GM19324 (cell line): ENCODE results near the gene CHRNB4.

Source experiments
- ATAC-seq: cut with Tn5 transposase; IDR thresholded peaks from one replicate; pipeline ENCODE4 v1.9.1; 2021; ENCODE audit warnings: mild to moderate bottlenecking, moderate library complexity; ENCODE audit not compliant: unreplicated experiment, low FRiP score

CHRNB4 gene

DNA sequence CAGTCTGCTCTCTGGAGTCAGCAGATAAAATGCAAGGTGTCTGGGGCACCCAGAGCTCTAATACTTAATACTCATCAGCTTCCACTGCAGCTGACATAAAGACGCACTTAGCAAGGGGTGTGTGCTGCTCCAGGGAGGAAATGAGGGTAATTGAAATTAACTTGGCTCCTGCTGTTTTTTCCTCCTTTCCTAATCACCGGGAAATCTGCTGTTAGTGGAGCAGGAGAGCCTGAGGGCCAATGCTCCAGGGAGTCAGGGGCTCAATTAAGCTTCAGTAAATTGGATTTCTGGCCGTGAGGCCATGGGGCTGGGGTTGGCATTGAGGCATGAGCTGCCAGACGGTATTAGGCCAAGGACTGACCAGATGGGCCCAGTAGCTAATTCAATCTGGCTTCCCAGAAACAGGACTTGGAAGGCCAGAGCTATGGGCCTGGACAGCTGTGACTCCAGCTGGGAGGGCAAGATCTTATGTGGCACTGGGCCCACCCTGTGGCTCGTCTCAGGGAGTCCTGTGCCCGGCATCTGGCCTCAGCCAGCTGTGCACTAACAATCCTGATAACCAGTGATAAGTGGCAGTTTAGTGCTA lies 30.7 kb upstream of the CHRNB4 start:
- no peak for ATAC-seq

DNA sequence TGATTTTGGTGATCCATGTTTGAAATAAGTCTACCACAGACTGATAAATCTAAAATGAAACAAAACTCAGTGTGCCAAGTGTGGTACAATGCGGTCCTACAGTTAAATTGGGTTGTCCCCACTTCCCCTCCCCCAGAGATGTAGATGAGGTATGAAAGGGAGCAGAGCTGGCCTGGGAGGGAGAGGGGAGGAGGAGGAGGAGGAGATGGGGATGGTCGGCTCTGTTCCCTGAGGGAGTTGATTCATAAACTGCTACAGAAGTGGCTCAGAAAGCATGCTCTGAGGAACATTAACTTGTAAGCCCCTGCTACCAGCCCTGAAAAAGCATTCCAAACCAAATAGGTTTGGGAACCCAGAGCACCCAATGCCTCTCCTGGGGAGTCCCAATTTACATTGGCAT lies 28.0 kb upstream of the CHRNB4 start:
- ATAC-seq = no peak

DNA sequence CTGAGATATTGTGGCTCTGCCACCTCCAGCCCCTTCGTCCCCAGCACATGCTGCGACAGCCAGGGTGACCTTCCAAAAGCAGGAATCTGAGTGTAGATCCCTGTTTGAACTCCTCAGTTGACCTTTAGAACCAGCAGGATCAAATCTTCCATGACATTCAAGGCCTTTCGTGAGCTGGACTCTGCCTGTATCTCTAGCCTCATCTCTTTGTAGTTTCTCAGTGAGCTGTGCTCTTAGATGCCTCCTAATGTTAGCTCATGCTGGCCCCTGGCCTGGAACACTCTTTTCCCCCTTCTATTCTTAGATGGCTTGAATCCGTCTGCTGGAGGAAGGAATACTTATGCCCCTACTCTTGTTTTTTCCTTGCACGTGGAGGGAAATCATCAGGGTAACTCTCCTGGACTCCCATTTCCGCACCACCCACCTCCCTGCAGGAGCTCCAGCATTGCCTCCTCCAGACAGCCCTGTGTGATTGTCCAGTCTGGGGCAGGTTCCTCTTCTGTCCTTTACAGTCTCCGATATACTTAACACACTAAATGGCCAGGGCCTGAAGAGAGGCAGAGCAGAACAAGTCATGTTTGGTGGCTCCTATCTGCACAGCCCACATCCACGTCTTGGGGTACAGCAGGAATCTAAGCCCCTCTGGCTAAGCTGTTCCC lies 26.7 kb upstream of the CHRNB4 start:
- ATAC-seq = no peak

DNA sequence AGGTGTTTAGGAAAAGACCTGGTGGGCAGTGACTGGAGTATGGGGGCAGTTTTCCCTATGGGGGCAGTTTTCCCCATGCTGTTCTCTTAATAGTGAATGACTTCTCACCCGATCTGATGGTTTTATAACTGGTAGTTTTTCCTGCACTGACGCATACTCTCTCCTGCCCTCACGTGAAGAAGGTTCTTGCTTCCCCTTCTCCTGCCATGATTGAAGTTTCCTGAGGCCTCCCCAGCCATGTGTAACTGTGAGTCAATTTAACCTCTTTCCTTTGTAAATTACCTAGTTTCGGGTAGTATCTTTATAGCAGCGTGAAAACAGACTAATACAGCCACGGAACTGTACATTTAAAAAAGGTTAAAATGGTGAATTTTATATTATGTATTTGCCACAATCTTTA lies 25.0 kb upstream of the CHRNB4 start:
- no peak for ATAC-seq

DNA sequence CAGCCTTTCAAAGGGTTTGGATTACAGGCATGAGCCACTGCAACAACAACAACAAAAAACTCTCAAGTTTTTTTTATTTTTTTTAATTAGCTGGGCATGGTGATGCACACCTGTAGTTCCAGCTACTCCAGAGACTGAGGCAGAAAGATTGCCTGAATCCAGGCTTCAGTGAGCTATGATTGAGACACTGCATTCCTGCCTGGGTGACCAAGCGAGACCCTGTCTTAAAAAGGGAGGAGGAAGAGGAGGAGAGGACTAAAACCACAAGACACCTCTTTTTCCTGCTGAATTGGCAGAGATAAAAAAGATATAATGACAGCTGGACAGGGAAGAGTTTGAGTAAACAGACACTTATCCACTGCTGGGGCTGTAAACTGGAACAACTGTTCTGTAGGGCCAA lies 22.7 kb upstream of the CHRNB4 start:
- ATAC-seq = no peak

DNA sequence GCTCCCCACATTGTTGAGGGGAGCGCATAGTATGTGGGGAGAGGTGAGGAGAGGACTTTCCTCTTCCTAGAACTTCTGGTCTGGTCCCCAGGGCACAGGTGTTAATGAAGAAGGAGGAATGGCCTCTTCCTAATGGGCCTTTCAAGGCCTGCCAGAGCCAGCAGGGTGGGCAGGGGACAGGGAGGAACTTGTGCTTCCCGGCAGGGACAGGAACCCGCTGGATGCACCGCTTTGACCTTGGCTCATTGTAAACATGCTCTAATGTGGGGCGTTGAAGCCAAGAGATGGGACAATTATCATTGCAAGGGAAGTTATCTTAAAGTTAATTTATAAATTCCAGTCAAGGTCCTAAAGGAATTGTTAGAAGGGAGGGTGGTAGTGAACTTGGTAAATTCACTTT lies 21.0 kb upstream of the CHRNB4 start:
- no peak for ATAC-seq

DNA sequence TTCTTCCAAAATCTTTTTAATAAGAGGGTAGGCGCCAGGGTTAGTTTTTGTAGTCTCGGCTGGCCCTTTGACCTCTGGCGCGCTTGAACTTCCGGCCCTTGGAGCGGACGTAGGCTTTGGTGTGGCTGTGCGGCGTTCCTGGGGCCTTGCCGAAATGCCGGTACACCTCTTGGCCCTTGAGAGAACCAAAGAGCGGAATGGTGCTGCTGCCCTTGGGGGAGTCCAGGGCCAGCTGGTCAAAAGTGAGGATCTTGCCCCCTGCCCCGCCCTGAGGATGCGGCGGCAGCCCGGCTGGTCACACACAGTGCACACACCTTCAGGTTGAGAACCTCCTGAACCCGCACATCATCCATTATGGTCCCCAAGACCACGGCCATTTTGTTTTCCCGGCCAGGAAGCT lies 20.0 kb upstream of the CHRNB4 start:
- ATAC-seq = no peak

DNA sequence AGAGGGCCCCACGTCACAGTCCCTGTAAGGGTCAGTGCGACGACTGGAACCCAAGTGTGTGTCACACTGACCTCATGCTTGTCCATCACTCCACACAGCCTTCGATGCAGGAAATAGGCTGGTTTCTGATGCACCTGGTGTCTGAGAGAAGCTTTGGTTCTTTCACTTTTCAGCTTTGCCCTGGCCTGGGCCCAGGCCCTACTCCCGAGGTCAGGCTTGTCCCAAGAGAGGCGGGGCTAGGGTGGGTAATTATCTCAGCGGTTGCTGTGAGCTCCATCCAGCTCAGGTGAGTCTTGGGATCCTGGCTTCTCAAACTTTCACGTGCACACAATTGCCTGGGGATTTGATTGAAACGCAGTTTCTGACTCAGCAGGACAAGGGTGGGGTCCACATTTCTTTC lies 19.6 kb upstream of the CHRNB4 start:
- ATAC-seq = no peak

DNA sequence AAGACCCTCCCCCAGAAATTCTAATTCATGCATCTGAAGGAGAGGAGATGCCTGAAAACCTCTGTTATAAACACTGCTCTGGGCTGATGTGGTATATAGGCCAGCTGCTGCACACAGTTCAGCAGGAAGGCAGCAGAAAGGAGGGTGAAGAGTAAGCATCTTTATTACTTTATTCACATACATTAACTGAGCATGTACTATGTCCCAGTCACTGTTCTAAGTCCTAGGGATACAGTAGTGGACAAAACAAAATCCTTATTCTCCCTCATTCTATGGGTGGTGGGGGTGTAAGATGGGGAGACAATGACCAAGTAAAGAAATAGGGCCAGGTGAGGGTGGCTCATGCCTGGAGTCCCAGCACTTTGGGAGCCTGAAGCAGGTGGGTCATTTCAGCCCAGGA lies 17.8 kb upstream of the CHRNB4 start:
- no peak for ATAC-seq

DNA sequence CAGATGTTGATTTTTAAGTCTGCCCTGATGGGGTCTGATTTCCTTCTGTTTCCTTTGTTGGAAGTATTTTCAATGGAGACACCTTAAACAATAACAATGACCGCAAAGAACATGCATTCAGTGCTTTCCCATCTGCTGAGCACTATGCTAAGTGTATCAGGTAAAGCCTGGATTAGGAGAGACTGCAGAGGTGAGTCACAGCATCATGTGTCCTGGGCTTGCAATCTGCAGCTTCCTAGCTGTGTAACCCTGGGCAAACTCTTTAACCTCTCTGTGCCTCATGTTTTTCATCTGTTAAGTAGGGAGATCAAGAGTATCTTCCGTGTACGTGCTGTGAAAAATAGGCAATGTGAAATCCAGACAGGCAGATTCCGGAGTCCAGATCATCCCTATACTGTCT lies 13.3 kb upstream of the CHRNB4 start:
- no peak for ATAC-seq

DNA sequence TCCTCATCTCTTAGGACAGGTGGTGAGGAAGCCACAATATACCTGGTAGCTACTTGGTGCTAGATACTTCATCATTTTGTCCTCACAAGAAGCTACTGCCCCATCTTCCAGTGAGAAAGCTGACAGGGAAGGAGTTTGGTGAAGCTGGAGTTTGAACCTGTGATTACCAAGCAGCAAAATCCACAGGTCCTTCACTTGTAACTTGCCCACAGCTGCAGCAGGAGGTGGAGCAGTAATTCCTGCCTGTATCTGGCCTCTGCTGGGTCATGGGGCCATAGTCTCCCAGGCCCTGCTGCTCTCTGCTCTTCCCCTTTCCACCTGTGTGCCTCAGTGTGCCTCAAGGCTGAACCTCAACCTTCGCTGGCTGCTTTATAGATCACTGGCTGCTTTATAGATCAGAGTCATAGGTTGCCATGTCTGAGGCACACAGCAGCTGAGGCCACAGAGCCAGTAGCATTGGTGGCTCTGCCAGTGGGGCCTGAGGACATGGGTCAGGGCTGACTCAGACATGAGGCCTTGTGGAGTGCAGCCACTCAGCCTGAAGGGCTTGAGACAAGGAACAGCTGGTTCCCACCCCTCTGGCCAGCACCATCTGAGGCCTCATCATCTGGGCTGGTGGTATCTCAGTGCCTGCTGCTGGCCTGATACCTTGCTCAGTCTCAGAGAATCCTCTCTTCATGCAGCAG lies 11.1 kb upstream of the CHRNB4 start:
- ATAC-seq = no peak

DNA sequence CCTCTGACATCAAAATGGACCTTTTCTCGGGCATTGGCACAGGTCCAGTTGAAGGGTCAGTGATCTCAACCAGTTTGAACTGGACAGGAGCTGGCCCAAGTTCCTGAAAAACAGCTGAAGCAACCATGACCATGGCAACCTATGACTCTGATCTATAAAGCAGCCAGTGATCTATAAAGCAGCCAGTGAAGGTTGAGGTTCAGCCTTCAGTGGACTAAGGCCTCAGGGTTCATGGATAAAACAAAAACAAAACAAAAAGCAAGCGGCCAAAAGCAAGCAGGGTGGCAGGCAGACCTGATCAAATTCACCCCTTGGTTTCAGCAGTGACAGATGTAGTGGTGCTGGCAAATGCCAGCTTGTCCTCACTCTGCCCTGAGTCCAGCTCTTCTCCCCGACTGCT lies 10.0 kb upstream of the CHRNB4 start:
- no peak for ATAC-seq

DNA sequence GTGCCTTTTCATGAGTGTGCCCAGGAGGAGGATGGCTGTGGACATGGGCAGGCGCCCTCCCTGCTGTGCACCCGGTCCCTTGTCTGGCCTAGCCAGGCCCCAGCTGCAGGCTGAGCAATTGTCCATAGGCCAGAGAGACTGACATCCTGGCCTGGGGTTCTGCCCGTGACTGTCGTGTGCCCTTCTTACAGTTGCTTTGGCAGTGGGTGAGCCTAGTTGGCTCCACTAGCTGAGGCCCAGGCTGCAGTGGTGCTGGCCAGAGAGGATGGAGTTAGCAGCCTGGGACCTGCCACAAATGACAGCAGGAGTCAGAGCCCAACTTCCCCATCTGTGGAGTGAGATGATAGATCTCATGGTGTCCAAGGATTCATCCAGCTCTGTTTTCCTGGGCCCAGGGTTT lies 9.0 kb upstream of the CHRNB4 start:
- no peak for ATAC-seq

DNA sequence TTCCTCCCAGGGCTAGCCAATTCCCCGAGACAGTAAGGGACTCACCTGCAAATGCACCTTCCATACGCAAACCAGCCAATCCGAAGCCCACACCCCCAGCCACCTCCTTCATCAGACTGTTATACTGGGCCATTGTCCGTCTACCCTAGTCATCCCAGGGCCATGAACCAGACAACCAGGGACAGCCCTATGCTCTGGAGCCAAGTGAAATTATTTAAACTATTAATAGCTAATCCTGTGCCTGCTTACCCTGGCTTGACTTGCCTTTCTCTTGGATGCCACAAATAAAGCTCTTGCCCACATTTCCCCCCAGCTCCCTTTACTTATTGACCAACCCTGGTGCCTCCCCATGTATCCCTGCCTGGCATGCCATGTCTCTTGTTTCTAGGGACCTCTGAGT lies 4.0 kb upstream of the CHRNB4 start:
- ATAC-seq = no peak

DNA sequence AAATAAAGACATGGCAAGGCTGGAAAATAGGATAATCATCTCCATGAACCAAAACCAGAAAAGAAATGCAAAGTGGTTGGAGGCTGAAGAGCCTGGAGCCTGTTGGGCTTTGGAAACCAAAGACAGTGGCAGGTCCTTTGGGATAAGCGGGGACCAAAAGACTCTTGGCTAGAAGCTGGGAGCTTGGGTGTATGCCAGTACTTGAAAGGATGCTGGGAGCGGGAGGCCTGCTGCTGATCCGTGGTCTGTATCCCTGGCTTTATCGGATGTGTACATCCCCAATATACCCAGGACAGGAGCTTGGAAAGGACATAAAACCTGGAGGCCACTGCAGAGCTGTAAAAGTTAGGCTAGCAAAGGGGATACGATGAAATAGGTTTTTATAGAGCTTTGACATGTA lies 1.3 kb upstream of the CHRNB4 start:
- ATAC-seq = no peak

DNA sequence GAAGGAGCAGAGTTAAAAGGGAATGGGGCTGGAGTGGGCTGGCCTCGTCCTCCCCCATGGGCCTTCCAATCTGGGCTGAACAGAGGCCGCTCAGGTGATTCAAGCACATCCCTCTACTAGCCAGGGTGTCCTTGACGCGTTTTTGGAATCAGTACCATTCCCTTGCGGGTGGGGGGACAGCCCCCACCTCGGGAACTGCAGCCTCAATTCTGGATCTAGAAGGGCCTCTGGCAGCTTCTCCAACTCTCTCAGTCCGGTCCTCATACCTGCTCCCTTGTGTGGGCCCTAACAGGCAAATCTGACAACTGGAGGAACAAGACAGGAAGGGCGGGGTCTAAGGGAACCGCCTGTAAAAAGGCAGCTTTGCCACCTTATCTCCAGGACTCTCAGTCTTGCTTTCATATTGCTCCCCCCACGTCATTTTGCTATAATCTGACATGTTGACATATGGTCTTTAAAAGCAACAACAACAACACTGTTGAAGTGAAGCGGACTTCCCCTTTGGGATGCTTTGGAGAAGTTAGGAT lies 802 bp upstream of the CHRNB4 start:
- no peak for ATAC-seq

DNA sequence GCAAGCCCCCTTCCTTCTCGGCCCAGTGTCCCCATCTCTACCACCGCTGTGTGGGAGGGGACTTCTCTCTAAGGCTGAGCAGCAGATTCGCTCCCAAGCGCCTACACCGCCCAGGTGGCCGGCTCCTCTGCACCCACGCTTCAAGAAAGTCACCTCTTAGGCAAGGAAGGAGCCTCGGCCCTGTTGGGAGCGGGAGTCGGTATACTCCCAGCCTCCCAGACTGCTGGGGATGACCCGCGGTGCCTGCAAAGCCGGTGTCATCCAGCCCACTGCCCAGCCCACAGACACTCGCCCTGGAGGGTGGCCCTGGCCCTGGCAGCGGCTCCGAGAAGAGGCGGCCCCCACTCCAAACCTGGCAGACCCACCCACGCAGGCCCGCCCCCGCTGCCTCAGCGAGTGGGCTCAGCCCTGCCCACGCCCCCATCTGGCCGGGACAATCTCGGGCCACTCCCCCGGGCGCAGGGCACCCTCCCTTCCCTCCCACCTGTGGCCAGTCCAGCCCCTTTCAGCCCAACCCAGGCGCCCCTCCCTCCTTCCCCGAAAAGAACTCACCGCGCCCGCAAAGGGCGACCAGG lies 396 bp downstream of the CHRNB4 start:
- no peak for ATAC-seq

DNA sequence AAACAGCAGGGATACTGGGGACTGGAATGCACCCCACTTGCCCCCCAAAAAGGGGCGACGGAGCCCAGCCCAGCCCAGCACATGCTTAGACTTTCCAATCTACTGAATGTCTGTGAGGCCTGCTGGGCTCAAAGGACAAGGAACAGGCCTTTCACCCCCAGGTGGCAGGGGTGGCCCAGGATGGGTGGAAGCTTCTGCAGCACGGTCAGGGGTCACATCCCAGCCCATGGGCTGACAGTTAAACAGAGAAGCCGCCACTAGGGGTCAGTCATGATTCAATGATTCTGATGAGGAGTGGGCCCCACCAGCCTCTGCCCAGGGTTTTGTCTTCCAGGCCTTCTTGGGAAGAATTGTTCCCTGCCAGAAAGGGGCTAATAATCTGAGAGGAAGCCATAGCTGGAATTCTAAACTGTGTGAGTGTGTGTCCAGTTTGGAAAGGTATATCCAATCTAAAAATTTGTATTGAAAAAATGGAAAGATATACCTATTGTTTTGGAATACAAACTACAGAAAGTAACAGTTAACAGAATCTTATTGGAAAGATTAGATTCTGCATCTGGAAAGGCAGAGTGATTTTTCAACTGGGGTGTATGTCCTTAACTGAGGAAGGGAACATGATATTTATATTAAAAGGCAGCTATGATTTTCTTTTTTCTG lies 2.2 kb downstream of the CHRNB4 start:
- ATAC-seq = no peak

DNA sequence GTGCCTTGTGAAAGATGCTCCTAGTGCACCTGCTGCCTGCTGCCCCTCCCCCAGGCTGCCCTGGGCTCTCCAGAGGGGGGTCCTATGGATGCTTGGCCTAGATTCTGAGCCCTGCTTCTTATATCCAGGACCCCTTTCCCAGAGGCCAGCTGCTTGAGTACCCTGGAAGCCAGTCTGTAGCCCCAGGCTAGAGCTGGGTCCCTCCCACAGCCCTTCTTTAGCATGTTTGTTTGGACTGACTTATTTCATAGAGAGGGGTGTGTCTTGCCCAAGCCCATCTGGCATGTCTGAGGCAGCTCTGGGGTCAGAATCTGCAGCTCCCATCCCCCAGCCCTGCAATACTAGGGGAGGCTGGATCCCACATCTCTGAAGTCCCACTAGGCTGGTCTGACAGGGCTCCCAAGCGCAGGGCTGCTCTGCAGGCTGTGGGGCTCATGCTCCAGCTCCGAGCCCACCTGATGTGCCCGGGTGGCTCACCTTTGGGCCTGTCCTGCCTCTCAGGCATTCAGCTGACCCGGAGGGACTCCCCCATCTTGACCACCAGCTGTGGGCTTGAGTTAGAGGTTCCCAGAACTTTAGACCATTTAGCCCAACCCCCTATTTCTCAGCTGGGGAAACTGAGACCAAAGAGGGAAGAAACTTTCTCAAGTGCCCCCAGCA lies 3.1 kb downstream of the CHRNB4 start:
- no peak for ATAC-seq

DNA sequence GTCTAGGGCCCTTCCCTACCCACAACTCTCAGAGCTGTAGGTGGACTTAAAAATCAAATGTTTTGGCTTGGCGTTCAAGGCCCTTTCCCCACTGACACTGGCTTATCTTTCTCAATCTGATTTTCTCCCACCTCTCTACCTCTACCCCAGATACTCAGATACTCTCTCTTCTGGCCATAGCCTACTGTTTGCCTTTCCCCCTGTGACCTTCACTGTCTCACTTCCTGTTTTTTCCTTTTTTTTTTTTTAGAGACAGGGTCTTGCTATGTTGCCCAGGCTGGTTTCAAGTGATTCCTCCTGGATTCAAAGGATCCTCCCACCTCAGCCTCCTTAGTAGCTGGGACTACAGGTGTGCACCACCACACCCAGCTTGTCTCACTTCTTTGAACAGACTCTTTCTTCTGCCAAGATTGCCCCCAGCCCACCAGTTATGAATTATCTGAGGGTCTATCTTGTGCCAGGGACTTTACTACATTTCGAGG lies 4.6 kb downstream of the CHRNB4 start:
- ATAC-seq = no peak
